HepG2 (cell line): ENCODE data around the gene BBS9.

Experiments
- ESRRA ChIP-seq: sonication (generic); formaldehyde crosslinking; IDR thresholded peaks from 2 replicates; pipeline ENCODE4 v1.5.1; 2020; ENCODE audit warnings: mild to moderate bottlenecking, low read depth, missing genetic modification reagents
- MAFK ChIP-seq, 2 experiments: IDR thresholded peaks in 1 of 2; conservative IDR thresholded peaks in 1 of 2; 2 replicates each; pipeline ENCODE4 v1.6.1; 2011; ENCODE audit warnings: improper control_type of control experiment in 2 of 2, low read length in 2 of 2
- MAZ ChIP-seq, 2 experiments: sonication (generic) in 1 of 2; formaldehyde crosslinking in 1 of 2; IDR thresholded peaks; 2 replicates each; pipeline versions ENCODE4 v1.5.0 to v1.6.1; 2012 to 2020; ENCODE audit warnings: low read depth in 2 of 2, mild to moderate bottlenecking in 2 of 2, borderline replicate concordance in 1 of 2, improper control_type of control experiment in 1 of 2, low read length in 1 of 2, missing genetic modification reagents in 1 of 2, moderate library complexity in 1 of 2
- MEF2D ChIP-seq: sonication (generic); formaldehyde crosslinking; IDR thresholded peaks from 2 replicates; pipeline ENCODE4 v1.5.1; 2020; ENCODE audit warnings: mild to moderate bottlenecking, missing genetic modification reagents
- MIXL1 ChIP-seq: IDR thresholded peaks from 2 replicates; pipeline ENCODE4 v1.6.1; 2016
- MXD4 ChIP-seq: IDR thresholded peaks from 2 replicates; pipeline ENCODE4 v1.6.1; 2016; ENCODE audit warnings: mild to moderate bottlenecking, missing biosample characterization, missing genetic modification reagents
- NKX3-1 ChIP-seq: sonication (generic); formaldehyde crosslinking; IDR thresholded peaks from 2 replicates; pipeline ENCODE4 v1.5.0; 2020; ENCODE audit warnings: missing genetic modification reagents
- PRMT3 ChIP-seq: sonication (generic); formaldehyde crosslinking; IDR thresholded peaks from 2 replicates; pipeline ENCODE4 v1.8.1; 2022; ENCODE audit warnings: low read depth, mild to moderate bottlenecking, moderate library complexity, missing genetic modification reagents, borderline replicate concordance
- RFX5 ChIP-seq: IDR thresholded peaks from 2 replicates; pipeline ENCODE4 v1.6.1; 2011; ENCODE audit warnings: low read depth, low read length, improper control_type of control experiment
- SMC3 ChIP-seq: IDR thresholded peaks from 2 replicates; pipeline ENCODE4 v1.6.1; 2011; ENCODE audit warnings: low read length, improper control_type of control experiment
- SNRNP70 ChIP-seq: fragments of 200-400 bp; formaldehyde crosslinking; IDR thresholded peaks from 2 replicates; pipeline ENCODE4 v1.6.1; 2017; ENCODE audit warnings: mild to moderate bottlenecking, low read depth, low read length, moderate library complexity
- ZNF75D ChIP-seq: sonication (generic); formaldehyde crosslinking; IDR thresholded peaks from 2 replicates; pipeline ENCODE4 v1.8.1; 2023; ENCODE audit warnings: missing genetic modification reagents, mild to moderate bottlenecking, borderline replicate concordance
- TF ChIP-seq, protein P1 (sequence below), 2 experiments: IDR thresholded peaks; 2 replicates each; pipeline ENCODE4 v1.6.1; 2011 to 2012; ENCODE audit warnings: low read length in 2 of 2, borderline replicate concordance in 1 of 2, low read depth in 1 of 2, mild to moderate bottlenecking in 1 of 2, moderate library complexity in 1 of 2

DNA sequence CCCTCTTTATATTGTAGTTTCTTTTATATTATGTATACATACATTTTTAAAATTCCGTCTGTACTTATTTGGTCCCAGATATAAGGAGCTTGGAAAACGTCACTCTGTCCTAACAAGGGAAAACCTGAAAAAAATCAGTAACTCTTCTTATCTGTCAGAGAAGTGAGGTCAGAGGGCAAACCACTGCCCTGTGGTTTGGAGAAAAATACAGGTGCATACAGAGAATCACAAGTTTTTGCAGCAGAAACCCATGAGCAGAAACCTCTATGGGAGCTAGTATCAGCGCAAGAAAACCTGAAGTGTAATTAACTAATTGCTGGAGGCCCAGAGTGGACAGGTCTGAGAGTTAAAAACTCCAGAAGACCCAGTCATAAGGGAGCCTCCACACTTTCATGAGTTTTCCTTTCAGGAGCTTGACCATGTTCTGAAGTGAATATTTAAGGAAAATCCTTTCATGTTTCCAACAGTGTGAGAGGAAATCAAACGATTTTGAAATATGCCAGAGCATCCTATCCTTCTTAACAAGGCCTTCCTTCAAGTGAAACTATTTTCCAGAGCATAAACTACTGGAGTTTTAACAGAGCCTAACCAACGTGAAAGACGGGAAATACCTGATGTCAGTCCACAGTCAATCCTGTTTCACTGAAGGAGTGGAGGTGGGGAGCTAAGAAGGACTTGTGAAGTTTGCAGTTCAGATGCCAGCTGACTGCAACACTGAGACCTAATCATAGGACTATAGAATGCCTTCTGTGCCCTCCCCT is 485.2 kb downstream of the BBS9 start:
- TF ChIP-seq, protein P1, sequence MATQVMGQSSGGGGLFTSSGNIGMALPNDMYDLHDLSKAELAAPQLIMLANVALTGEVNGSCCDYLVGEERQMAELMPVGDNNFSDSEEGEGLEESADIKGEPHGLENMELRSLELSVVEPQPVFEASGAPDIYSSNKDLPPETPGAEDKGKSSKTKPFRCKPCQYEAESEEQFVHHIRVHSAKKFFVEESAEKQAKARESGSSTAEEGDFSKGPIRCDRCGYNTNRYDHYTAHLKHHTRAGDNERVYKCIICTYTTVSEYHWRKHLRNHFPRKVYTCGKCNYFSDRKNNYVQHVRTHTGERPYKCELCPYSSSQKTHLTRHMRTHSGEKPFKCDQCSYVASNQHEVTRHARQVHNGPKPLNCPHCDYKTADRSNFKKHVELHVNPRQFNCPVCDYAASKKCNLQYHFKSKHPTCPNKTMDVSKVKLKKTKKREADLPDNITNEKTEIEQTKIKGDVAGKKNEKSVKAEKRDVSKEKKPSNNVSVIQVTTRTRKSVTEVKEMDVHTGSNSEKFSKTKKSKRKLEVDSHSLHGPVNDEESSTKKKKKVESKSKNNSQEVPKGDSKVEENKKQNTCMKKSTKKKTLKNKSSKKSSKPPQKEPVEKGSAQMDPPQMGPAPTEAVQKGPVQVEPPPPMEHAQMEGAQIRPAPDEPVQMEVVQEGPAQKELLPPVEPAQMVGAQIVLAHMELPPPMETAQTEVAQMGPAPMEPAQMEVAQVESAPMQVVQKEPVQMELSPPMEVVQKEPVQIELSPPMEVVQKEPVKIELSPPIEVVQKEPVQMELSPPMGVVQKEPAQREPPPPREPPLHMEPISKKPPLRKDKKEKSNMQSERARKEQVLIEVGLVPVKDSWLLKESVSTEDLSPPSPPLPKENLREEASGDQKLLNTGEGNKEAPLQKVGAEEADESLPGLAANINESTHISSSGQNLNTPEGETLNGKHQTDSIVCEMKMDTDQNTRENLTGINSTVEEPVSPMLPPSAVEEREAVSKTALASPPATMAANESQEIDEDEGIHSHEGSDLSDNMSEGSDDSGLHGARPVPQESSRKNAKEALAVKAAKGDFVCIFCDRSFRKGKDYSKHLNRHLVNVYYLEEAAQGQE (IDR thresholded peaks at IDR 0.05; ENCODE audit: borderline replicate concordance in 1 of 2, low read depth in 1 of 2, low read length in 2 of 2), result no peak
- TF ChIP-seq ZNF75D (no peak), PRMT3 (CRISPR knock-in tag) (no peak), MAFK (conservative IDR thresholded peaks at IDR 0.05 in 1 of 2, IDR thresholded peaks at IDR 0.05 in 1 of 2; ENCODE audit: low read length in 2 of 2) (no peak), SNRNP70 (no peak), RFX5 (no peak), SMC3 (no peak), ESRRA (CRISPR knock-in tag) (no peak), MXD4 (no peak), MIXL1 (no peak), NKX3-1 (CRISPR knock-in tag) (no peak), MEF2D (CRISPR knock-in tag) (no peak), MAZ (IDR thresholded peaks at IDR 0.05; ENCODE audit: borderline replicate concordance, low read depth, low read length) (no peak), MAZ (CRISPR knock-in tag; IDR thresholded peaks at IDR 0.05; ENCODE audit: low read depth) (no peak)
